IMR-90 (cell line): Measurements from ENCODE around the gene CPLX3. TPM values are rescaled to one million over a fixed set of nuclear protein-coding genes. Genes with fewer than 3 reads are reported as not detected.

ENCODE experiments used
- ATAC-seq: fragments of 200-7000 bp; cut with Tn5 transposase; 2 replicates; pipeline ENCODE4 v1.9.1; 2020; ENCODE audit warnings: low read depth, mild to moderate bottlenecking, moderate library complexity
- BruUV-seq: library from RNA; stranded (reverse); fragments of 400-500 nt; replicated peaks from 2 replicates; lab custom pipeline; 2021; lab: Mats Ljungman, UMichigan
- CTCF ChIA-PET: fragments of 300-600 bp; formaldehyde crosslinking; extraction: SDS; loops from one replicate; lab custom pipeline; 2021; ENCODE audit warnings: antibody characterized with exemption; lab: Yijun Ruan, JAX
- POLR2A ChIA-PET: fragments of 300-600 bp; sonication (Branson Sonifier 250); formaldehyde crosslinking; loops from one replicate; lab custom pipeline; 2022; ENCODE audit warnings: antibody characterized with exemption; ENCODE audit not compliant: unreplicated experiment; lab: Charles Lee
- DNase-seq: peaks from one replicate; pipeline ENCODE4 v3.0.0; 2013
- H2AFZ ChIP-seq: replicated peaks from 2 replicates; pipeline ENCODE3; 2013; ENCODE audit warnings: low read length, mild to moderate bottlenecking; ENCODE audit not compliant: poor library complexity
- H2AK5ac ChIP-seq: 2 replicates; pipeline ENCODE4 v1.6.1; 2013; ENCODE audit warnings: low read depth, low read length, inconsistent platforms
- H2AK9ac ChIP-seq: replicated peaks from 2 replicates; pipeline ENCODE3; 2013; ENCODE audit warnings: mild to moderate bottlenecking, low read depth, low read length, moderate library complexity; ENCODE audit not compliant: poor library complexity
- H2BK120ac ChIP-seq: 2 replicates; pipeline ENCODE4 v1.6.1; 2013; ENCODE audit warnings: low read depth, low read length, inconsistent platforms
- H2BK15ac ChIP-seq: 3 replicates; pipeline ENCODE4 v1.6.1; 2013; ENCODE audit warnings: low read depth, low read length, inconsistent platforms
- H2BK20ac ChIP-seq: 2 replicates; pipeline ENCODE4 v1.6.1; 2013; ENCODE audit warnings: low read depth, mild to moderate bottlenecking, inconsistent platforms, low read length, moderate library complexity
- H2BK5ac ChIP-seq: 2 replicates; pipeline ENCODE4 v1.6.1; 2013; ENCODE audit warnings: mild to moderate bottlenecking, low read depth, low read length, inconsistent platforms; ENCODE audit not compliant: poor library complexity, severe bottlenecking
- H3K14ac ChIP-seq: replicated peaks from 2 replicates; pipeline ENCODE4 v1.6.1; 2013; ENCODE audit warnings: low read depth, low read length, inconsistent platforms
- H3K18ac ChIP-seq: 2 replicates; pipeline ENCODE4 v1.6.1; 2013; ENCODE audit warnings: low read depth, low read length, control low read depth
- H3K23ac ChIP-seq: 2 replicates; pipeline ENCODE4 v1.6.1; 2013; ENCODE audit warnings: low read depth, low read length, inconsistent platforms
- H3K27ac ChIP-seq: 2 replicates; pipeline ENCODE4 v1.5.1; 2013; ENCODE audit warnings: mild to moderate bottlenecking, control low read depth, low read length; ENCODE audit not compliant: insufficient read depth
- H3K27me3 ChIP-seq: 2 replicates; pipeline ENCODE4 v1.6.1; 2013; ENCODE audit warnings: low read length; ENCODE audit not compliant: control insufficient read depth, insufficient read depth
- H3K36me3 ChIP-seq: 2 replicates; pipeline ENCODE4 v1.6.1; 2013; ENCODE audit warnings: low read length, mixed read lengths; ENCODE audit not compliant: control insufficient read depth, insufficient read depth
- H3K4ac ChIP-seq: 2 replicates; pipeline ENCODE4 v1.6.1; 2013; ENCODE audit warnings: low read depth, low read length, inconsistent platforms
- H3K4me1 ChIP-seq: 2 replicates; pipeline ENCODE4 v1.6.1; 2013; ENCODE audit warnings: low read length, mixed read lengths; ENCODE audit not compliant: control insufficient read depth, insufficient read depth
- H3K4me2 ChIP-seq: 2 replicates; pipeline ENCODE4 v1.6.1; 2013; ENCODE audit warnings: low read depth, mild to moderate bottlenecking, control low read depth, low read length, moderate library complexity
- H3K4me3 ChIP-seq: 2 replicates; pipeline ENCODE4 v1.5.1; 2013; ENCODE audit warnings: low read depth, mild to moderate bottlenecking, control low read depth, low read length, moderate library complexity; ENCODE audit not compliant: insufficient read depth
- H3K56ac ChIP-seq: 2 replicates; pipeline ENCODE4 v1.6.1; 2013; ENCODE audit warnings: low read length, inconsistent platforms; ENCODE audit not compliant: insufficient read depth; ENCODE audit errors: extremely low read depth
- H3K79me1 ChIP-seq, 2 experiments: 2 replicates each; pipeline ENCODE4 v1.6.1; 2013; ENCODE audit warnings: low read length in 2 of 2, inconsistent platforms in 1 of 2, low read depth in 1 of 2
- H3K9ac ChIP-seq: 2 replicates; pipeline ENCODE4 v1.6.1; 2013; ENCODE audit warnings: low read depth, low read length, control low read depth
- H3K9me1 ChIP-seq: 2 replicates; pipeline ENCODE4 v1.6.1; 2013; ENCODE audit warnings: low read length, inconsistent platforms; ENCODE audit not compliant: insufficient read depth
- H3K9me3 ChIP-seq: 2 replicates; pipeline ENCODE4 v1.6.1; 2013; ENCODE audit warnings: low read length; ENCODE audit not compliant: control insufficient read depth, insufficient read depth
- H4K20me1 ChIP-seq: 2 replicates; pipeline ENCODE4 v1.6.1; 2013; ENCODE audit warnings: low read length, inconsistent platforms; ENCODE audit not compliant: insufficient read depth
- H4K5ac ChIP-seq: 2 replicates; pipeline ENCODE4 v1.6.1; 2013; ENCODE audit warnings: mild to moderate bottlenecking, low read depth, low read length, control low read depth
- H4K8ac ChIP-seq, 2 experiments: 2 replicates each; pipeline ENCODE4 v1.6.1; 2013; ENCODE audit warnings: low read depth in 2 of 2, low read length in 2 of 2, control low read depth in 1 of 2, inconsistent platforms in 1 of 2
- H4K91ac ChIP-seq: 2 replicates; pipeline ENCODE4 v1.6.1; 2013; ENCODE audit warnings: low read depth, low read length, inconsistent platforms; ENCODE audit not compliant: insufficient read depth
- MAFK ChIP-seq: IDR thresholded peaks from 2 replicates; pipeline ENCODE4 v1.6.1; 2012; ENCODE audit warnings: low read depth, low read length, improper control_type of control experiment
- NFE2L2 ChIP-seq: fragments of 150-350 bp; IDR thresholded peaks from 2 replicates; pipeline ENCODE4 v1.6.1; 2016; ENCODE audit warnings: low read depth, mild to moderate bottlenecking, low read length
- RAD21 ChIP-seq: IDR thresholded peaks from 2 replicates; pipeline ENCODE4 v1.6.1; 2012; ENCODE audit warnings: low read length, improper control_type of control experiment
- RFX5 ChIP-seq: IDR thresholded peaks from 2 replicates; pipeline ENCODE4 v1.8.0; 2012; ENCODE audit warnings: low read depth, mild to moderate bottlenecking, low read length, moderate library complexity
- WGBS, 2 experiments: methylation state at CpG; one replicate each; pipeline versions ENCODE4 v1.1.5 to v1.1.7; 2013; ENCODE audit warnings: missing lambda C conversion rate in 2 of 2; ENCODE audit not compliant: insufficient read length in 1 of 2; ENCODE audit errors: extremely low coverage in 2 of 2; 5-methylcytosine and 5-hydroxymethylcytosine counted together
- dilution Hi-C: fragments of 300-500 bp; cut with HindIII; formaldehyde crosslinking; loops from one replicate; pipeline ENCODE4 v1.14.3; 2018; ENCODE audit warnings: low sequenced_read_pairs; ENCODE audit not compliant: unreplicated experiment
- in situ Hi-C: fragments of 300-500 bp; cut with MboI; formaldehyde crosslinking; loops from 3 replicates; pipeline ENCODE4 v1.14.3; 2019; ENCODE audit warnings: low sequenced_read_pairs, inconsistent platforms, mixed read lengths
- intact Hi-C: fragments of 100-400 bp; cut with micrococcal nuclease; formaldehyde crosslinking; loops from 2 replicates; pipeline ENCODE4 v1.10.0; 2022
- polyA plus RNA-seq, 3 experiments: library from polyadenylated mRNA; depleted of rRNA; stranded (reverse); fragments of >200 nt; gene quantifications; 2 replicates each; pipeline ENCODE4 v1.2.3, GENCODE V29; 2012; ENCODE audit warnings: low replicate concordance in 1 of 3
- total RNA-seq: library from RNA; depleted of rRNA; stranded (reverse); fragments of >200 nt; gene quantifications from 2 replicates; pipeline ENCODE4 v1.2.3, GENCODE V29; 2012

Gene CPLX3
- total and polyA plus RNA-seq, 2 of the 4 experiments (the other 2 are of a cell fraction): not detected

- Histone ChIP-seq H3K79me1 (peaks cover 15 to 48% of the 10 kb centered on the region in 2 experiments), H3K27me3 (no peaks in the 10 kb centered on the region), H2BK120ac (no peak overlapping the region), H3K56ac (no peak overlapping the region), H3K27ac (no peak overlapping the region), H2BK20ac (no peak overlapping the region), H4K5ac (no peak overlapping the region), H2AFZ (no peak overlapping the region), H3K9me3 (no peaks in the 10 kb centered on the region), H2BK15ac (no peak overlapping the region), H3K9ac (no peak overlapping the region), H3K4me3 (no peak overlapping the region), H3K4ac (no peak overlapping the region), H3K4me2 (no peak overlapping the region), H3K23ac (no peak overlapping the region), H3K36me3 (peaks cover 50% of the 10 kb centered on the region), H2AK5ac (no peak overlapping the region), H4K20me1 (peaks cover 45% of the 10 kb centered on the region), H3K9me1 (peaks cover 10% of the 10 kb centered on the region; the same call in 1 of the 2 replicates), H4K8ac (no peak overlapping the region), H3K4me1 (no peaks in the 10 kb centered on the region), H3K14ac (no peak overlapping the region), H3K18ac (no peak overlapping the region), H2AK9ac (no peak overlapping the region), H4K91ac (no peak overlapping the region), H2BK5ac (no peak overlapping the region)
- ATAC-seq: no peak
- BruUV-seq: no TSS peak
- POLR2A ChIA-PET: no interaction called here
- CTCF ChIA-PET: no interaction called here
- in situ Hi-C loops (no loop called here), dilution Hi-C loops (no loop called here), intact Hi-C loops (no loop called here)
- TF ChIP-seq MAFK (no peak), RAD21 (no peak), RFX5 (no peak), NFE2L2 (no peak)
- 95% methylated on average over 8 of the region's 13 CpGs; no CpG with 5 or more reads in 1 of the 2 experiments for WGBS, 2 experiments
- no peak for DNase-seq
Observed at GRCh38 chr15:74854453-74855022, 28.1 kb downstream of the CPLX3 start.
